ENCODE results near the gene CENATAC.
"Not testable (repeated sequence)": the region's sequence is repeated elsewhere in the genome, so short reads cannot be mapped to it uniquely, and the experiment has no call there.

CENATAC gene

DNA sequence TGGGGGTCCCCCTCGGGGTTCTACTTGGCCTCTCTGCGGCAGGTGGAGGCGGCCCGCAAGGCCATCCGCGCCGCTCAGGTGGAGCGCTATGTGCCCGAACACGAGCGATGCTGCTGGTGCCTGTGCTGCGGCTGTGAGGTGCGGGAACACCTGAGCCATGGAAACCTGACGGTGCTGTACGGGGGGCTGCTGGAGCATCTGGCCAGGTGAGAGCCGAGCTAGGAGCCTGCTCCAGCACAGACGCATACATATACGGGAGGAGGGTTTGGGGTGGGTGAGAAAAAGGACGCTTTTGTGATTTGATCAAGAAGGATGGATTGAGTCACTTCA is 415 bp downstream of the CENATAC start:
- DNase-seq = no peak

DNA sequence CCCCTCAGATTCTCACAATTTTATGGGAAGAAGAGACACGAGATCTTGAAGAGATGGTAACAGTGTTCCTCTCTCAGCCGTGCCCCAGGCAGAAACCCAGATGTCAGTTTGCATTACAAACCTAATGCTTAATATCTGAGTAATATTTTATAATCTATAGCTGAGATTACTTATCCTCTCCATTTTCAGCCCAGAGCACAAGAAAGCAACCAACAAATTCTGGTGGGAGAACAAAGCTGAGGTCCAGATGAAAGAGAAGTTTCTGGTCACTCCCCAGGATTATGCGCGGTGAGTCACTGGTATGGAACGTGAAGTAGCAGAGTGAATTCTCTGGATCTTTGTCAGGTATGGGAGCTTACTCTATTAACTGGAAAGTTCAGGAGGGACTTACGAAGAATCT is 884 bp downstream of the CENATAC start:
- no peak for DNase-seq

DNA sequence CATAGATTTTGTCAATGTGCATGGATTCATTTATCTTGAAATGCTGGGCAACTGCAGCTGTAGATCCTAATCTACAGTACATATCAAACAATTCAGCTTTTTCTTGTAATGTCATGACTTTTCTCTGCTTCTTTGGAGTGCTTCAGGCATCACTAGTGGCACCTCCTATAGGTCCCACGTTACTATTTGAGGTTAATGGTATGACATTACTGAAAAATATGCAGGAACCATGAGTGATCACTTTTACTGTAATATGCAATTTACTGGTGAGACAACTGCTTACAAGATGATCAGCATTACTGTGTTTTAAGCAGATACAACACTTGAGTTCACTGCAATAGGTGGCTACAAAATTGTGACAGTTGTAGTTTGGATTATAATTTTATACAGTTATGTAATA is 3.0 kb downstream of the CENATAC start:
- DNase-seq = no peak

GRCh38 chr11:119006656-119007055 is 8.7 kb downstream of the CENATAC start:
- DNase-seq = no peak

GRCh38 chr11:119011476-119012053 is 13.6 kb downstream of the CENATAC start:
- no peak for DNase-seq

- DNase-seq = no peak
Measured at GRCh38 chr11:119012629-119013170, 14.8 kb downstream of the CENATAC start.

DNA sequence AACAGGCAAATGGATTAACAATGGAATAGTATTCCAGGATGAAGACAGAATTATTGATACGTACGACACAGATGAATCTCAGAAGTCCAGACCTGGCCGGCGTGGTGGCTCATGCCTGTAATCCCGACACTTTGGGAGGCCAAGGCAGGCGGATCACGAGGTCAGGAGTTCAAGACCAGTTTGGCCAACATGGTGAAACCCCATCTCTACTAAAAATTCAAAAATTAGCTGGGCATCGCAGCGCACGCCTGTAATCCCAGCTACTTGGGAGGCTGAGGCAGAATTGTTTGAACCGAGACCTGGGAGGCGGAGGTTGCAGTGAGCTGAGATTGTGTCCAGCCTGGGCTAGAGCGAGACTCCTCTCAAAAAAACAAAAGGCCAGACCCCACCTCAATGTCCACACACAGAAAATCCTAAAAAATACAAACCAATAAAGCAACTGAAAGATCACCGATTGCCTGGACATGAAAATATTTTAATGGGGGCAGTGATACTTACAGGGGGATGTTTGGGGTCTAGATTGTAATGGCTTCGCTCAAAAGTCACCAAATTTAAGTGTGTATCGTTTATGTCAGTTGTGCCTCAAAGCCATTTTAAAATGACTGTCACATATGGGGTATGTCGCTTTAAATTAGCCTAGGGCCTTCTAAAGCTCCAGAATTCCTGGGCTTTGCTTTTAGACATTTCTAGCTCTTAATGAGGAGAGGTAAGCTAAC is 16.4 kb downstream of the CENATAC start:
- DNase-seq = no peak

- DNase-seq = no peak
Measured at GRCh38 chr11:119015054-119015611, 17.2 kb downstream of the CENATAC start.

- no peak for DNase-seq
Measured at GRCh38 chr11:119016216-119017009, 18.5 kb downstream of the CENATAC start.

GRCh38 chr11:119017377-119017776 is 19.4 kb downstream of the CENATAC start:
- DNase-seq = not testable (repeated sequence)

DNA sequence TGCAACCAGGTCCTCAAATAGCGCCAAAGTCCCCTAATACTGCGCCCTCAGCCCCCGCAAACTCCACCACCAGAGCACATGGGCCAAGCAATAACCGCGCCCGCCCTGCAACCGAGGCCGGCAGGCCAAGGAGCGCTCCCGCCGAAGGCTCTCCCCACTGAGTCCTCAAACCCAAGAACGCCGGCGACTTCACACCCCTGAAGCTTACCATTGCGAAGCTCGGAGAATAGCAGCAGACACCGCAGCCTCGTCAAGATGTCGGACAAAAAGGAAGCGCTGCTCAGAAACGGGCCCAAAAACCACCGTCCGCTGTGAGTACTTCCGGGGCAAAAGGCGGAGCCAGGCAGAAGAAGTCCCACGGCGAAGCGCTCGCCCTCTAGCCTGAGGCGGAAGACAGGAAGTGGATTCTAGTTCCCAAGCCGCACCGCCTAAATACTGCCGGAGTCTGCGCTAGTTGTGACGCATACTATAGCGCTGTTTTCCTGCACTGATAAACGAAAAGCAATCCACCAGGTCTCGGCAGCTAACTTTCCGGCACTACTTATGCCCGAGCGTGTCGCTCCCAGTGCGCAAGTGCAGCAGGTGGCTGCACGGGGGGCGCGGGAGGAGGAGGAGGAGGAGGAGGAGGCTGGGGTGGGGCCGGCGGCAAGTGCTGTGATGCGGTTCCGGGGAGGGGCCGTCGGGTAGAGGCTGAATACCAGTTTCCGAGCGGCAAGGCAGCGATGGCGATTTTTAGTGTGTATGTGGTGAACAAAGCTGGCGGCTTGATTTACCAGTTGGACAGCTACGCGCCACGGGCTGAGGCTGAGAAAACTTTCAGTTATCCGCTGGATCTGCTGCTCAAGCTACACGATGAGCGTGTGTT is 20.4 kb downstream of the CENATAC start, which contains the start of the genes RPS25 and TRAPPC4:
RPS25 (minus strand) TSS at position 270 of the 865 bp plus-strand sequence; CDS start at position 211, 59 bp downstream.
TRAPPC4 (plus strand) TSS at position 693 of the 865 bp plus-strand sequence; CDS start at position 723, 30 bp downstream.
- peak; percentile 93 for DNase-seq

GRCh38 chr11:119019996-119020395 is 22.1 kb downstream of the CENATAC start:
- DNase-seq = no peak

DNA sequence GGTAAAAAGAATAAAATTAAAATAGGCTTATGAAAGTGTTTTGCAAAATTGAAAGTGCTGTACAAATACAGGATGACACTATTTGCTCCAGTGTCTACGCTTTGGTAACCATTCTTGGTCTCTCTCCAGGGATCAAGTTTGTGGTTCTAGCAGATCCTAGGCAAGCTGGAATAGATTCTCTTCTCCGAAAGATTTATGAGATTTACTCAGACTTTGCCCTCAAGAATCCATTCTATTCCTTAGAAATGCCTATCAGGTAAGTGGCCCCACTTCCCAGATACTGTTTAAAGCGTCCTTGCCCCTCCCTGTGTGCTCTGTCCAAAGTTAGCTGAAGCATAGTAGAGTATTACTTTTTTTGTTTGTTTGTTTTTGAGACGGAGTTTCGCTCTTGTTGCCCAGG is 23.7 kb downstream of the CENATAC start:
- DNase-seq = no peak

- no peak for DNase-seq
Measured at GRCh38 chr11:119023741-119024140, 25.8 kb downstream of the CENATAC start.

GRCh38 chr11:119024430-119025098 is 26.6 kb downstream of the CENATAC start:
- no peak for DNase-seq

DNA sequence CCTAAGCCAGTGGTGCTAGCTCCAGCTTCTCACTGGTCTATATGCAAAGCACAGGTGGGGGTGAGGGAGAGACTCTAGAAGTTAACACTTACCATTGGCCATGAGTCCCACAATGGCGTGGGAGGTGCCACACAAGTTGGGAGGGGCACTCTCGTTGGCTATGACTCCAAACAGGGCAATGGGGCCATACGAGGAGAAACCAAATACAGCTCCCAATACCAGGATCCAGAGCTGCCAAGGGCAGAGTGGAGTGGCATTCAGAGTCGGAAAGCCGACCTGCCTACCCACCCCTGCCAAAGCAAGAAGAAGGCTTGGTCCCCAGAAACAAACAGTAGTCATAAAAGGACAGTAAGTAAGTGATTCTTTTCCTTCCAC is 27.1 kb downstream of the CENATAC start:
- DNase-seq = no peak

DNA sequence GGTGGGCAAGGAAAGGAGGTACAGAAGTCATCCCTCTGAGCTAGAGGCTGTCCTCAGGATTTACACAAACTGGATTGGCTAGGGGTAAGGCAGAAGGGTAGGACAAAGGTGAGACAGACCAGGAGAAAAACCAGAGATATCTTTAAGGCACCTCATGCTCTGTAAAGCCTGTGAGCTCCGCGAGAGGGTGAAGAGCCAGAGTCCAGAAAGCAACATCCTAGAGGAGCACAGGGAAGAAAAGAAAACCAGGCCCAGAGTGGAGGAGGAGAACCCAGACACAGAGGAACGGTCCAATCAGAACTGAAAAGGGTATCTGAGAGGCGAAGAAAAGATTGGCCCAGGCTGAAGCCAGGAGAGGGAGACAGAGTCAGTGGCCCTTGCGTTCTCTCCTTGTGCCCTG is 27.6 kb downstream of the CENATAC start:
- no peak for DNase-seq

GRCh38 chr11:119025978-119026766 is 28.2 kb downstream of the CENATAC start:
- no peak for DNase-seq

GRCh38 chr11:119026970-119027369 is 29.0 kb downstream of the CENATAC start:
- DNase-seq = no peak

- DNase-seq = no peak
Measured at GRCh38 chr11:119027561-119028345, 29.8 kb downstream of the CENATAC start.
